Tibial nerve (tissue), 4 donors: ENCODE results near the gene SESN2.

Source experiments
- CTCF ChIP-seq, 5 experiments: fragments of 200-600 bp in 3 of 5; fragments of 450-650 bp in 2 of 5; sonication (generic) in 3 of 5; IDR thresholded peaks; one replicate each; pipeline ENCODE4 v1.5.1; 2016 to 2019; ENCODE audit warnings: antibody characterized with exemption in 5 of 5, mild to moderate bottlenecking in 3 of 5, moderate library complexity in 2 of 5
- EP300 ChIP-seq, 2 donors: sonication (generic); formaldehyde crosslinking; IDR thresholded peaks; one replicate each; pipeline ENCODE4 v1.6.1; 2017; ENCODE audit warnings: antibody characterized with exemption in 2 of 2, mild to moderate bottlenecking in 1 of 2
- POLR2A ChIP-seq, 2 donors: fragments of 450-650 bp; IDR thresholded peaks; one replicate each; pipeline ENCODE4 v1.6.1; 2017; ENCODE audit warnings: antibody characterized with exemption in 2 of 2, mild to moderate bottlenecking in 2 of 2, moderate library complexity in 2 of 2

DNA sequence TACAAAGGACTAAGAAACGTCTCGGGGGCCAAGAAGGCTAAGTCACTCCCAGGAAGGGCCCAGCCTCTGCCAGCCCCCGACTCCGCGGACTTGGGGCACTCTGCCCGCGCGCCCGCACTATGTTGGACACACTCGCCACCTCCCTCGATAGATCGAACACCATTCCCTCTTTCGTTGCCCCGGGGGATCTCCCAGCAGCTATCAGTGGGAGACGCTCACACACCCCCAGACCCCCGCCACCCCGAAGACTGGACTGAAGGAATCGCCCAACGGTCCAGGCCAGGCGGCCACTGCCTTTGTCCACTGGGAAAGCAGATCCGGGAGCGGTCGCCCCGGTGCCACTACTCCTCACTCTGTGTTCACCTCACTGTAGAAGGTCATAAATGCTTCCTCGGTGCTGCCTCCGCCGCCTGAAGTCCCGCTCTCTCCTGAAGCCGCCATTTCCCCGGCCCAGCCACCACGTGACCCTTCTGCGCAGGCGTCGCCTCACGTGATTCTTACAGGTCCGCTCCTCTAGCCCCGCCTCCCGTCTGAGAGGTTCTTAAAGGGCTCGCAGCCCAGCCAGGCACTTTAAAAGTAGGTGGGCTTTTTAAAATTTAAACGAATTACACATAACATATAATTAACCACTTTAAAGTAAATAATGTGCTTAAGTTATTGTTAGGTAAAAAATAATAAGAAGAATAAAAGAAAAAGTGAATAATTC is 26.6 kb upstream of the SESN2 start, which contains the start of gene DNAJC8:
- TF ChIP-seq POLR2A (IDR thresholded peaks at IDR 0.05): peak; percentile 54 to 88
- peak in 1 of 5 experiments; percentile 19 for TF ChIP-seq CTCF (IDR thresholded peaks at IDR 0.05)
- peak; percentile 91 to 98 for TF ChIP-seq EP300 (IDR thresholded peaks at IDR 0.05)
